Esophagus muscularis mucosa (tissue), 3 donors: ENCODE data around the gene SH3BGRL.

Experiments used
- POLR2A ChIP-seq: fragments of 450-650 bp; IDR thresholded peaks from one replicate; pipeline ENCODE4 v1.6.1; 2017; ENCODE audit warnings: antibody characterized with exemption, moderate library complexity, mild to moderate bottlenecking, low read depth
- TF ChIP-seq, protein P1 (sequence below), 3 experiments: fragments of 200-600 bp in 2 of 3; fragments of 450-650 bp in 1 of 3; sonication (generic) in 2 of 3; IDR thresholded peaks; one replicate each; pipeline ENCODE4 v1.5.1; 2017 to 2019; ENCODE audit warnings: antibody characterized with exemption in 3 of 3, mild to moderate bottlenecking in 2 of 3, moderate library complexity in 1 of 3

DNA sequence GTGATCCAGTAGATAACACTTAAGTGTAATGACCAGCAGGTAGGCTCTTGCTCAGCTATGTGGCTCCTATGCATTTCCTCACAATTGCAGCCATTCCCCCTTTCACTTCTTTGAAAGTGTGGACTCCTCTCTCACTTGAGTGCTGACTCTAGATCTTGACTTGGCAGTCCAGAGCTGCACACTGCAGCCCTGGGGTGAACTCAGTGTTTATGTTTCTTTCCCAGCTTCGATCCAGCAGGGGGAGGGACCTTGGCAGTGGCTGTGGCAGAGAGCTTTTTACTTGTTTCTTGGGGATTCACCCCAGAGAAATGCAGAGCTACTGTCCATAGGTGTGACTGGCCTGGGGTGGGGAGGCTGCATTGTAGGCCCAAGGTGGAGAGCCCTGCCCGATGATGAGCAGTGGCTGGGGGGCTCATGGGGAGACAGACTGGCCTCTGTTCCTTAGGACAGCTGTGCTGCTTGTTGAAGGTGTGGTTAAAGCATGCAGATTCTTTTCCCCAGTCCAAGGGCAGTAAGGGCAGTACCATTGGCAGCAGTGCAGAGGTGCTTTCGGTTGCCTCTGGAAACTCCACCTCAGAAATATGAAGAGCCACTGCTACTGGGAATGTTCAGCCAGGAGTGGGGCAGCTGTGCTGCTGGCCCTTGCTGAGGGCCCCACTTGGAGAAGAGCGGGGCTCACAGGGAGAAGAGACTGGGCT is 134.7 kb downstream of the SH3BGRL start:
- TF ChIP-seq POLR2A, result no peak
- TF ChIP-seq, protein P1, sequence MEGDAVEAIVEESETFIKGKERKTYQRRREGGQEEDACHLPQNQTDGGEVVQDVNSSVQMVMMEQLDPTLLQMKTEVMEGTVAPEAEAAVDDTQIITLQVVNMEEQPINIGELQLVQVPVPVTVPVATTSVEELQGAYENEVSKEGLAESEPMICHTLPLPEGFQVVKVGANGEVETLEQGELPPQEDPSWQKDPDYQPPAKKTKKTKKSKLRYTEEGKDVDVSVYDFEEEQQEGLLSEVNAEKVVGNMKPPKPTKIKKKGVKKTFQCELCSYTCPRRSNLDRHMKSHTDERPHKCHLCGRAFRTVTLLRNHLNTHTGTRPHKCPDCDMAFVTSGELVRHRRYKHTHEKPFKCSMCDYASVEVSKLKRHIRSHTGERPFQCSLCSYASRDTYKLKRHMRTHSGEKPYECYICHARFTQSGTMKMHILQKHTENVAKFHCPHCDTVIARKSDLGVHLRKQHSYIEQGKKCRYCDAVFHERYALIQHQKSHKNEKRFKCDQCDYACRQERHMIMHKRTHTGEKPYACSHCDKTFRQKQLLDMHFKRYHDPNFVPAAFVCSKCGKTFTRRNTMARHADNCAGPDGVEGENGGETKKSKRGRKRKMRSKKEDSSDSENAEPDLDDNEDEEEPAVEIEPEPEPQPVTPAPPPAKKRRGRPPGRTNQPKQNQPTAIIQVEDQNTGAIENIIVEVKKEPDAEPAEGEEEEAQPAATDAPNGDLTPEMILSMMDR (IDR thresholded peaks at IDR 0.05), result no peak
